ENCODE data around the gene ODF2. TPM values are rescaled to one million over a fixed set of nuclear protein-coding genes. Genes with fewer than 3 reads are reported as not detected.
"Not testable (repeated sequence)": the region's sequence is repeated elsewhere in the genome, so short reads cannot be mapped to it uniquely, and the experiment has no call there.

The ODF2 gene
- total RNA-seq, 2 donors from 2014 or later, result 49.4 to 66.2 TPM

DNA sequence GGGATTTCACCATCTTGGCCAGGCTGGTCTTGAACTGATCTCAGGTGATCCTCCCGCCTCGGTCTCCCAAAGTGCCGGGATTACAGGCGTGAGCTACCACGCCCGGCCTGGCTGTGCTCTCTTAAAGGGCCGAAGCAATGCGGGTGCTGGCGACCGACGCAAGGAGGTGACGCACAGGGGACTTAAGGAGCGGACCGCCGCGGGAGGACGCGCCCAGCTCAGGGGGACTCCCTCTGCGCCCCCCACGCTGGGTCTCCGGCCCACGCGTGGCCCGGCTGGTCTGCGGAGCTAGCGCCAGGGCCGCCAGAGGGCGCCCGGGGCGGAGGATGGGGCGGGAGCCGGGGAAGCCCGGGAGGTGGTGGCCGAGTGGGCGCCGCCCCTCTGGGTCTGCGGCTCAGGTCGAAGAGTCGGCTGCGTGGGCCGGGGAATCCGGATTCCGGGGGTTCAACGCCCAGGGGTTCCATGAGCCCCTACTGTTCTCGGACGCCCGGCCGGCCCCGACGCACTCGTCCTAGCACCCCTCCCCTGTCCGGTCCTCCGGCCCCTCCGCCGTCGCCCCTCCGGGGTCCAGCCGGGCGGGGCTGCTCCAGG is 35.7 kb upstream of the ODF2 start:
- peak; percentile 89 for ATAC-seq (replicated peaks)
- Mint-ChIP-seq H3K36me3 (ENCODE audit: low read depth) (no peaks in the 10 kb centered on the region), H3K27me3 (peaks cover 8% of the 10 kb centered on the region)

DNA sequence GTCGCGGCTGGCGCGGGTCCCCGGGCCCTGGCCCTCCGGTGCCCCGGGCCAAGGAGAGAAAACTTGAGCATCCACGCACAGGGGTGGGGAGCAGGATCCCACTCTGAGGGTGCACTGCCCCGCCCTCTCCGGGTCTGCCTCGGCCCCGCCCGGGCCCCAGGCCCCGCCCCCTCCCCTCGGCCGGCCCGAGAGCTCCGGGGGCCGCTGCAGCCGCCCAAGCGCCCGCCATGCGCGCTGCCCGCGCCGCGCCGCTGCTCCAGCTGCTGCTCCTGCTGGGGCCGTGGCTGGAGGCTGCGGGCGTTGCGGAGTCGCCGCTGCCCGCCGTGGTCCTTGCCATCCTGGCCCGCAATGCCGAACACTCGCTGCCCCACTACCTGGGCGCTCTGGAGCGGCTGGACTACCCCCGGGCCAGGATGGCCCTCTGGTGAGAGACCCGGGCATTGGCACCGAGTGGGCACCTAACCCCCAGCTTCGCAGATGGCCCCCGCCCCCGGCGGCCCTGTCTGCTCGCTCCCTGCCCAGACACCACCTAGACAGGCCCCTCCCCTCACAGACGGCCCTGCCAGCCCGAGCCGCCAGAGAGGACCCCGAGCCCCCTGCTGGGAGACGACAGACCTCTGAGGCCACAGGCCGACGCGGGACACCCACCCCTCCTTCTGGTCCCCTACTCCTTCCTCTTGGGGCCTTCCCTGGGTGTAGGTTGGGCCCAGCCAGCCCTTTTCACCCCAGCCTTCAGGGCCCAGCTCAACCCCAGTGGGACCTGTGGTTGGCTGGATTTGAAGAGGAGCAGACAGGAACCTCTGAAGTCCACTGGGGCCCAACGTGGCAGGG is 34.9 kb upstream of the ODF2 start, which contains the start of gene CERCAM:
Gene CERCAM, plus strand, starts transcription at position 207 of the 831 bp plus-strand sequence. Its CDS starts 21 bp downstream, at position 228.
- H3K36me3 Mint-ChIP-seq (ENCODE audit: low read depth), result no peaks in the 10 kb centered on the region
- peak within 1 kb of the TSS; percentile 74 for H3K4me3 Mint-ChIP-seq
- peaks cover 4% of the 10 kb centered on the region for H3K27me3 Mint-ChIP-seq
- no peak within 1 kb of the TSS for H3K27ac Mint-ChIP-seq
- H3K9me3 Mint-ChIP-seq, result no peaks in the 10 kb centered on the region
- no peaks in the 10 kb centered on the region for H3K4me1 Mint-ChIP-seq
- peak; percentile 88 for ATAC-seq (replicated peaks)

More for the DNA sequence above, 35.7 kb upstream of the ODF2 start:
- Mint-ChIP-seq H3K4me1 (no peaks in the 10 kb centered on the region), H3K4me3 (peak overlapping the region; percentile 74), H3K9me3 (no peaks in the 10 kb centered on the region), H3K27ac (no peak overlapping the region)

DNA sequence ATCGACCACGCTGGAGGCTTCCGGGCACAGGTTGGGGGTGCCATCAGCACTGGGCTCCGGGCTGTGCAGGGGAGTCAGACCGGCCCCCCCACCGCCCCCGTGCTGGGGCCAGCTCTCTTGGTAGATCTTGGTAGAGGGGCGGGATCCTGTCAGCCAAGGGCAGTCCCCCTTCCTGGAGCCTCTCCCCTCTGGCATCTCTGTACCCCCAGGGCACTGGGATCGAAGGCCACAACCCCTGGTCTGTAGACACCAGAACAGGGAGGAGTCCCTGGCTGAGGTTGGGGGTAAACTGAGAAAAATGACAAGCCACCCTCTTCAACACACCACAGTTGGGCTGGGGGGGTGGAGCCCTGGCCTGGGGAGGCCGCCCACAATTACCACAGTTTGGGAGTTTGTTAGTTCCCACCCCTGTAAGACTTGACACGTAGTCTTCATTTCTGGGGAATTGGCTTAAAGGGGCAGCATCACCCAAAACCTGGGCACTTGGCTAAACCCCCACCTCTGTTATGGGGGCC is 34.3 kb upstream of the ODF2 start:
- H3K4me3 Mint-ChIP-seq, result peak overlapping the region; percentile 41
- H3K4me1 Mint-ChIP-seq, result no peaks in the 10 kb centered on the region
- peaks cover 1% of the 10 kb centered on the region for H3K27me3 Mint-ChIP-seq
- no peaks in the 10 kb centered on the region for H3K36me3 Mint-ChIP-seq (ENCODE audit: low read depth)
- no peak for ATAC-seq (replicated peaks)
- no peak overlapping the region for H3K27ac Mint-ChIP-seq
- H3K9me3 Mint-ChIP-seq, result no peaks in the 10 kb centered on the region

DNA sequence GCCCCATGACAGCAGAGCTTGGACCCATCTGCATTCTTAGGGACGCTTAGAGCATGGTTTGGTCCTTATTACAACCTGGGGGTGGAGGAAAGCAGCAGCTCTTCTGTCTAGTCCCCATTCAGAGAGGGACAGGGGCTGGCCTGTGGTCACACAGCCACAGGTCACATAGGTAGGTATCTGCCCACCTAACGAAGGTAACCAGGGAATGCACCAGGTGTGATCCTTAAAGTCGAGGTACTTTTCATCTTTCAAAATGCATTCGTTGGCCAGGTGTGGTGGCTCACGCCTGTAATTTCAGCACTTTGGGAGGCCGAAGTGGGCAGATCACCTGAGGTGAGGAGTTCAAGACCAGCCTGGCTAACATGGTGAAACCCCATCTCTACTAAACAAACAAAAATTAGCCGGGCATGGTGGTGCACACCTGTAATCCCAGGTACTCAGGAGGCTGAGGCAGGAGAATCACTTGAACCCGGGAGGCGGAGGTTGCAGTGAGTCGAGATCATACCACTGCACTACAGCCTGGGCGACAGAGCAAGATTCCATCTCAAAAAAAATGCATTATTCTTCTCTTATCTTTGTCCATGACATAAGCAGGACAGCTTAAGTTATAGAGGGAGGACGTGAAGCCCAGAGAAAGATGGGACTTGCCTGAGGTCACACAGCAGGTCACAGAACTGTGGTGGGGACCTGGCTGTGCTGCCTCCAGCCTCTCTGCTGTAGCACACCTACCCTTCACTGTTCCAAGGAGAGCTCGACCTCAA is 33.6 kb upstream of the ODF2 start:
- H3K27ac Mint-ChIP-seq; H3K27me3 Mint-ChIP-seq; H3K4me1 Mint-ChIP-seq; H3K36me3 Mint-ChIP-seq (ENCODE audit: low read depth); H3K9me3 Mint-ChIP-seq; H3K4me3 Mint-ChIP-seq; ATAC-seq (replicated peaks): not testable (repeated sequence)

DNA sequence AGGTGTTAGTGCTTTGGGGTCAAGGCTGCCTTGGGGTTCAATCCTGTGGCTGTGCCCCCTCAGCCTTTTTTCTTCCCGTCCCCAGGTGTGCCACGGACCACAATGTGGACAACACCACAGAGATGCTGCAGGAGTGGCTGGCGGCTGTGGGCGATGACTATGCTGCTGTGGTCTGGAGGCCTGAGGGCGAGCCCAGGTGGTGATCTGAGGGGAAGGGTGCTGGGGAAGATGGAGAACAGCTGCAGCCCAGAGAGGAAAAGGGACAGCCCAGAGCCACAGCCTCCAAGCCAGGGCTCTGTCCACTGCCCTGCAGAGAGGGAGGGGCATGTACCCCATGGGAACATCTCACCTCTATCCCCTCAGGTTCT is 33.0 kb upstream of the ODF2 start:
- Mint-ChIP-seq H3K4me1 (no peaks in the 10 kb centered on the region), H3K27ac (no peak overlapping the region), H3K27me3 (no peaks in the 10 kb centered on the region), H3K4me3 (no peak overlapping the region), H3K9me3 (no peaks in the 10 kb centered on the region), H3K36me3 (ENCODE audit: low read depth) (no peaks in the 10 kb centered on the region)
- no peak for ATAC-seq (replicated peaks)

DNA sequence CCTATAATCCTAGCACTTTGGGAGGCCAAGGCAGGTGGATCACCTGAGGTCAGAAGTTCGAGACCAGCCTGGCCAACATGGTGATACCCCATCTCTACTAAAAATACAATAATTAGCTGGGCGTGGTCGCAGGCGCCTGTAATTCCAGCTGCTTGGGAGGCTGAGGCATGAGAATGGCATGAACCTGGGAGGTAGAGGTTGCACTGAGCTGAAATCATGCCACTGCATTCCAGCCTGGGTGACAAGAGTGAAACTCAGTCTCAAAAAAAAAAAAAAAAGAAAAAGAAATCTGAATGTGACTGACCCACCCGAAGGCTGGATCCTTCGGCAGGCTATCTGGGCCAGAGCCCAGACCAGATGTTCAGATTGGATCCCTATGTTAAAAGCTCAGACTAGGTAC is 32.5 kb upstream of the ODF2 start:
- not testable (repeated sequence) for H3K27me3 Mint-ChIP-seq; H3K4me1 Mint-ChIP-seq; H3K27ac Mint-ChIP-seq; H3K36me3 Mint-ChIP-seq (ENCODE audit: low read depth); H3K9me3 Mint-ChIP-seq; H3K4me3 Mint-ChIP-seq; ATAC-seq (replicated peaks)

DNA sequence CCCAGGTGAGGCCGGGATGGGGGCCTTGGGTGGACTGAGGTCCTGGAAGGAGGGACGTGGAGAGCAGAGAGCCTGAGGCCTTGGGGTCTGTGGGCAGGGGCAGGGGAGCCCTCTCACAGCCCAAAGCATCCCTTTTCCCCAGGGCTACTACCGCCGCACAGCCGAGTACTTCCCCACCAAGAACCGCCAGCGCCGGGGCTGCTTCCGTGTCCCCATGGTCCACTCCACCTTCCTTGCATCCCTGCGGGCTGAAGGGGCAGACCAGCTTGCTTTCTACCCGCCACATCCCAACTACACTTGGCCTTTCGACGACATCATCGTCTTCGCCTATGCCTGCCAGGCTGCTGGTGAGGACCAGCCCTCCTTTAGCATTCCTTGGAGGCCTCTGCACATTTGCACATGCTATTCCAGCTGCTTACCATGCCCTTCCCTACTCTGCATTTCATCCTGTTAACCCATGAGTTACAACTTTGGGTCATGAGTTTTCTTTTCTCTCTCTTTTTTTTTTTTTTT is 31.5 kb upstream of the ODF2 start:
- Mint-ChIP-seq H3K4me1 (no peaks in the 10 kb centered on the region), H3K27ac (no peak overlapping the region), H3K27me3 (no peaks in the 10 kb centered on the region), H3K9me3 (no peaks in the 10 kb centered on the region), H3K4me3 (no peak overlapping the region), H3K36me3 (ENCODE audit: low read depth) (no peaks in the 10 kb centered on the region)
- ATAC-seq (replicated peaks), result no peak

DNA sequence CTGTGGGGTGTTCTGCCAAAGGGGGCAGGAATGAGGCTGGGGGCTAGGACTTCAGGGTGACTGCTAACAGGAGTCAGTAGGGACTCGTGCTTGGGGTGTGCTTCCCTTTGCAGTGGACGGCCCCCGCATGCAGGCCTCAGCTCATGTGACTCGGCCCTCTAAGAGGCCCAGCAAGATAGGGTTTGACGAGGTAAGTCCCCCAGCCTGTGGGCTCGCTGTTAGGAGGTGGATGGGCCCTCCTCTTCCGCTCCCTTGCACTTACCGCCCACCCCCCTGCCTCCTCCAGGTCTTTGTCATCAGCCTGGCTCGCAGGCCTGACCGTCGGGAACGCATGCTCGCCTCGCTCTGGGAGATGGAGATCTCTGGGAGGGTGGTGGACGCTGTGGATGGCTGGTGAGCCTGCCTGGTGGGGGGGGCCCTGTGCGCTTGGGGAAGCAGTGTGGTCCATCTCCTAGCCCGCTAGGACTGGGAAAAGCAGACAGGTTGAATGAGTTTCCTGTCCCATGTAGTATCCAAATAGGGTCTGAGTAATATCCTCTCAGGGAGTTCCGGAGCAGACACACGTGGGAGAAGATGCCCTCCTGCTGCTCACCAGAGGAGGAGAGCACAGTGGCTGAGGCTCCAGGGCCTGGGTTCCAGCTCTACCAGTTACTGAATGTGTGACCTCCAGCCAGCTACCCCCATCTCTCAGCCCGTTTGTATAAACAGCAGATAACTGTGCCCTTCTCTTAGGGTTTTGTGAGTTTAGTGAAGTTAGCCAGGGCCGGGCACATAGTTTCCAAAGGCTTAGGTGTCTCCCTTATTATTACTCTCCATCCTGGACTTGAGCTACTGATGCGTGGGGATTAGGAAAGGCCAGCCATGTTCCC is 26.9 kb upstream of the ODF2 start:
- H3K27ac Mint-ChIP-seq, result no peak overlapping the region
- ATAC-seq (replicated peaks), result no peak
- no peak overlapping the region for H3K4me3 Mint-ChIP-seq
- H3K36me3 Mint-ChIP-seq (ENCODE audit: low read depth), result no peaks in the 10 kb centered on the region
- H3K9me3 Mint-ChIP-seq, result no peaks in the 10 kb centered on the region
- H3K27me3 Mint-ChIP-seq, result no peaks in the 10 kb centered on the region
- H3K4me1 Mint-ChIP-seq, result no peaks in the 10 kb centered on the region

DNA sequence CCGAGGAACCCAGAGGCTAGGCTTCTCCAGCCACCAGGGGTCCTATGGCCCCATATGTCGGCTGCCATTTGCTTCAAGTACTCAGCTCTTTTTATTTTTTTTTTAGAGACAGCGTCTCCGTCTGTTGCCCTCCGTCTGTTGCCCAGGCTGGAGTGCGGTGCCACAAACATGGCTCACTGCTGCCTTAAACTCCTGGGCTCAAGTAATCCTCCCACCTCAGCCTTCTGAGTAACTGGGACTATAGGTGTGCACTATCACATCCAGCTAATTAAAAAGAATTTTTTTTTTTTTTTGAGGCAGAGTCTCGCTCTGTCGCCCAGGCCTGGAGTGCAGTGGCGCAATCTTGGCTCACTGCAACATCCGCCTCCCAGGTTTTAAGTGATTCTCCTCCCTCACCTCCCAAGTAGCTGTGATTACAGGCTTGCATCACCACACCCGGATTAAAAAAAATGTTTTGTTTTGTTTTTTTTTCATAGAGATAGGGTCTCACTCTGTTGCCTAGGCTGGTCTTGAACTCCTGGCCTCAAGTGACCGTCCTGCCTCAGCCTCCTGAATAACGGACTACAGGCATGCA is 26.2 kb upstream of the ODF2 start:
- Mint-ChIP-seq H3K27me3 (no peaks in the 10 kb centered on the region), H3K9me3 (no peaks in the 10 kb centered on the region), H3K4me3 (no peak overlapping the region), H3K36me3 (ENCODE audit: low read depth) (no peaks in the 10 kb centered on the region), H3K27ac (no peak overlapping the region), H3K4me1 (no peaks in the 10 kb centered on the region)
- ATAC-seq (replicated peaks), result no peak

DNA sequence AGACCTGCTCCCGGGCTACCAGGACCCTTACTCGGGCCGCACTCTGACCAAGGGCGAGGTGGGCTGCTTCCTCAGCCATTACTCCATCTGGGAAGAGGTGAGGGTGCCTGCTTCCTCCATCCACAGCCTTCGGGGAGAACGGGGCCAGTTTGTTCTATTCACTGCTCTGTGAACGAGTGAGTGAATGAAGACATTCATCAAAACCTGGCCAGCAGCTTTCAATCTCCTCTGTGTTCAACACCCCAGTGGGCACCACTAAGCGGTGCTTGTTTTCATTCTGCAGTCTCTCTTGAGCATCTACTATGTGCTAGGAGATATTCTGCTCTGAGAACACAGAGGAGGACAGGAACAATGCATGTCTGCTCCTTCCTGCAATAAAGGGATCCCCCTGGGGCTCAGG is 24.6 kb upstream of the ODF2 start:
- Mint-ChIP-seq H3K27ac (no peak overlapping the region), H3K36me3 (ENCODE audit: low read depth) (no peaks in the 10 kb centered on the region), H3K4me3 (no peak overlapping the region), H3K9me3 (no peaks in the 10 kb centered on the region), H3K4me1 (no peaks in the 10 kb centered on the region), H3K27me3 (no peaks in the 10 kb centered on the region)
- no peak for ATAC-seq (replicated peaks)

DNA sequence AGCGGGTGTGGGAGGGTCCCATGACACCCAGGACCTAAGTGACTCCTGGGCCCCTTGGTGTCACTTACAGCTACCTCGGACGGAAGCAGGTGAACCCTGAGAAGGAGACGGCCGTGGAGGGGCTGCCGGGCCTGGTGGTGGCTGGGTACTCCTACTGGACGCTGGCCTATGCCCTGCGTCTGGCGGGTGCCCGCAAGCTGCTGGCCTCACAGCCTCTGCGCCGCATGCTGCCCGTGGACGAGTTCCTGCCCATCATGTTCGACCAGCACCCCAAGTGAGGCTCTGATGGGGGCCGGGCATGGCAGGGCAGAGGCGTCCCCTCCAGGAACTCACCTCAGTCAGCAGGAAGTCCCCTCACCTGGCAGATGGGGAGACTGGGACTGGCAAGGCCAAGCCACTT is 21.5 kb upstream of the ODF2 start:
- Mint-ChIP-seq H3K4me1 (no peaks in the 10 kb centered on the region), H3K36me3 (ENCODE audit: low read depth) (no peaks in the 10 kb centered on the region), H3K9me3 (no peaks in the 10 kb centered on the region), H3K27ac (no peak overlapping the region), H3K27me3 (no peaks in the 10 kb centered on the region), H3K4me3 (no peak overlapping the region)
- no peak for ATAC-seq (replicated peaks)

DNA sequence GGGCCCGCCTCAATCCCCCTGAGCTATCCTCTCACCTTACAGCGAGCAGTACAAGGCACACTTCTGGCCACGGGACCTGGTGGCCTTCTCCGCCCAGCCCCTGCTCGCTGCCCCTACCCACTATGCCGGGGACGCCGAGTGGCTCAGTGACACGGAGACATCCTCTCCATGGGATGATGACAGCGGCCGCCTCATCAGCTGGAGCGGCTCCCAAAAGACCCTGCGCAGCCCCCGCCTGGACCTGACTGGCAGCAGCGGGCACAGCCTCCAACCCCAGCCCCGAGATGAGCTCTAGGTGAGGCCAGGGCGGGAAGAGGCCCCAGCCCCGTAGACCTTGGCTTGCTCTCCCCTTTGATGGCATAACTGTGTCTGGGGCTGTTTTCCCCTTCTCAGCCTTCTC is 20.2 kb upstream of the ODF2 start:
- H3K4me1 Mint-ChIP-seq, result no peaks in the 10 kb centered on the region
- H3K9me3 Mint-ChIP-seq, result no peaks in the 10 kb centered on the region
- no peaks in the 10 kb centered on the region for H3K27me3 Mint-ChIP-seq
- H3K27ac Mint-ChIP-seq, result no peak overlapping the region
- H3K4me3 Mint-ChIP-seq, result no peak overlapping the region
- no peak for ATAC-seq (replicated peaks)
- no peaks in the 10 kb centered on the region for H3K36me3 Mint-ChIP-seq (ENCODE audit: low read depth)

DNA sequence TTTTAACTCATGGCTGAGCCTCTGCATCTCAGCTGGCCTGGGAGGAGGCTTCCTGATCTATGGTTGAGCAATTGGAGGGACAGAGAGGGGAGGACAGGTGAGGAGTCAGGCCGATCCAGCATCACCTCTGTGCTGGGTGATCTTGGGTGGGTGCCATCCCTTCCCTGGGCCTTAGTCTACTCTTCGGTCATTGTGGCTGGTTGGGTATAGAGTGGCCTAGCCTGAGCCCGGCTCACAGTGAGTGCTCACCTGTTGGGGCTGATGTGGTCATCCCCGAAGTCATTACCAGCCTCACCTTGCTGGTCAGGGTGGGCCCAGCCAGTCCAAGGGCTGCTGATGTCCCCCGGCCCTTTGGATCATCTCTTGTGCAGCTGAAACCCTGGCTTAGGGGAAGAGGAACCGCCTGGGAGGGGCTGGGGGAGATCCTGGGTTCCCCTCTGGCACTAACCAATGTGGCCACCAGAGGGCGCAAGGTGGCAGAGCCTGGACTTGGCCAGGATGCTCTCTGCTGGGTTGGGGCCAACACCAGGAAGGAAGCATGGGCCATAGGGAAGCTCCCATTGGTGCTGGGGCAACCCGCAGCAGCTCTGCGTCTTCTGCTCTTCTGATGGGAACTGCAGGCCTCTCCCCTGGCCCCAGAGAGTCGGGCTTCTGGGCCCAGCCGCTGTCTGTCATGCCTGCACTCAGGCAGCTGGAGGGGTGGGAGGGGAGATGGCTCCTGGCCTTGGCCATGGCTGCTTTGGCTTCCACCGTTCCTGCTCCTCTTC is 17.3 kb upstream of the ODF2 start:
- no peaks in the 10 kb centered on the region for H3K9me3 Mint-ChIP-seq
- H3K4me3 Mint-ChIP-seq, result no peak overlapping the region
- no peaks in the 10 kb centered on the region for H3K27me3 Mint-ChIP-seq
- no peaks in the 10 kb centered on the region for H3K4me1 Mint-ChIP-seq
- peak overlapping the region; percentile 44 for H3K27ac Mint-ChIP-seq
- peak; percentile 99 for ATAC-seq (replicated peaks)
- H3K36me3 Mint-ChIP-seq (ENCODE audit: low read depth), result no peaks in the 10 kb centered on the region

All from activated T-helper 17 cell treated with anti-CD3 and anti-CD28 coated beads, Interleukin-2, amount 50 U/mL, for 72 hours (primary cell).